GM18502 (cell line): ENCODE results near the gene TAS2R19.
A peak's percentile ranks its signal among the peaks of the same experiment; 100 is the strongest.
"Not testable (repeated sequence)": the region's sequence is repeated elsewhere in the genome, so short reads cannot be mapped to it uniquely, and the experiment has no call there.

Source experiments
- ATAC-seq: cut with Tn5 transposase; IDR thresholded peaks from one replicate; pipeline ENCODE4 v1.9.1; 2021; ENCODE audit warnings: mild to moderate bottlenecking; ENCODE audit not compliant: unreplicated experiment, poor library complexity

The TAS2R19 gene

GRCh38 chr12:11022520-11022919 lies at the start of gene TAS2R19:
TAS2R19 (minus strand) TSS chr12:11022620; CDS start chr12:11022571, 49 bp downstream.
- no peak for ATAC-seq

- no peak for ATAC-seq
Observed at GRCh38 chr12:11071414-11071813, 49.0 kb upstream of the TAS2R19 start.

- no peak for ATAC-seq
Observed at GRCh38 chr12:11070999-11071398, 48.6 kb upstream of the TAS2R19 start.

- ATAC-seq: no peak
Observed at GRCh38 chr12:11069854-11070365, 47.5 kb upstream of the TAS2R19 start.

- ATAC-seq: no peak
Observed at GRCh38 chr12:11067514-11067913, 45.1 kb upstream of the TAS2R19 start.

- ATAC-seq: not testable (repeated sequence)
Observed at GRCh38 chr12:11062194-11062593, 39.8 kb upstream of the TAS2R19 start, which contains the start of gene TAS2R46. TAS2R46 (minus strand) TSS chr12:11062294; CDS start chr12:11062294, 0 bp downstream.

GRCh38 chr12:11059784-11060183 lies 37.4 kb upstream of the TAS2R19 start:
- ATAC-seq: no peak

GRCh38 chr12:11059041-11059440 lies 36.6 kb upstream of the TAS2R19 start:
- ATAC-seq: no peak

GRCh38 chr12:11055306-11055705 lies 32.9 kb upstream of the TAS2R19 start:
- ATAC-seq: no peak

GRCh38 chr12:11049806-11050531 lies 27.5 kb upstream of the TAS2R19 start:
- ATAC-seq: not testable (repeated sequence)

- not testable (repeated sequence) for ATAC-seq
Observed at GRCh38 chr12:11041366-11041765, 18.9 kb upstream of the TAS2R19 start.

- ATAC-seq: no peak
Observed at GRCh38 chr12:11040162-11040561, 17.7 kb upstream of the TAS2R19 start.

- no peak for ATAC-seq
Observed at GRCh38 chr12:11039171-11039570, 16.8 kb upstream of the TAS2R19 start.

- peak; percentile 60 for ATAC-seq
Observed at GRCh38 chr12:11033959-11034358, 11.5 kb upstream of the TAS2R19 start.

GRCh38 chr12:11031307-11031706 lies 8.9 kb upstream of the TAS2R19 start, which contains the start of gene TAS2R31:
TAS2R31 (minus strand) TSS chr12:11031407; CDS start chr12:11031335, 72 bp downstream.
- ATAC-seq: no peak

- no peak for ATAC-seq
Observed at GRCh38 chr12:11026118-11026517, 3.7 kb upstream of the TAS2R19 start.

GRCh38 chr12:11023387-11023786 lies 967 bp upstream of the TAS2R19 start:
- no peak for ATAC-seq

- ATAC-seq: no peak
Observed at GRCh38 chr12:11016937-11017336, 5.5 kb downstream of the TAS2R19 start.

- ATAC-seq: no peak
Observed at GRCh38 chr12:11015775-11016430, 6.5 kb downstream of the TAS2R19 start.

- ATAC-seq: no peak
Observed at GRCh38 chr12:11014234-11014633, 8.2 kb downstream of the TAS2R19 start.

GRCh38 chr12:11007608-11008007 lies 14.8 kb downstream of the TAS2R19 start:
- no peak for ATAC-seq
